Measurements from ENCODE around the gene SEC16B. TPM values are rescaled to one million over a fixed set of nuclear protein-coding genes. Genes with fewer than 3 reads are reported as not detected.
A peak's percentile ranks its signal among the peaks of the same experiment; 100 is the strongest.

SEC16B gene
- total and polyA plus RNA-seq, 2 of the 8 experiments (the other 6 are each of a cell fraction or from before 2014, with no cell fraction given), result 0.56 to 0.94 TPM

DNA sequence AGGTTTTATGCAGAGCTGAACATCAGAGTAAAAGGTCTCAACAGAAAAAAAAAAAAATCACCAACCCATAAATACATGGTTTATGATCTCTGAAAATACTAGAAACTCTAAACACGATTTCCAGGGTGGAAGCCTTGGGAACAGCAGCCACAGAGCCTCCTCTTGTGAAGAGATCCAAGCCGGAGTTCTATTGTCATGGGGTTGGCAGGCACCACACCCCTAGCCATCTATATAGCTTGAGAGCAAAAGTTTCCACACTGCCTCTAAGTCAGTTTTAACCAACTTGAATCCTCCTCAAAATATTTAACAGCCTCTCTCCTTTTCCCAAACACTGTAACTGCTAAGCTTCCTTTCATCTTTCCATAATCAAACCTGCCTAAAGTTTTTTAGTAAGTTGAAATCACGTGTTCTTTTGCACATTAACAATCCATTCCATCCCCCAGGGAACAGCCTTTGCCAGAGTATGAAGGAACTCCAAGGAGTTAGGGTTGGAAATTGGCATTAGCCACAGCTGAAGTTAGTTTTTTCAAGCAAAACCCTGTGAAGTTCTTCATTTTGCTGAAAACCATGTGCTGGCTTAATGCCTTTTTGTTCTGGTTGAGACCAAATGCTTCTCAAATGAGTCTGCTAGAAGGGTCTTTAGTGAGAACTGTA is 13.8 kb upstream of the SEC16B start:
- no peaks in the 10 kb centered on the region for H3K36me3 ChIP-seq (ENCODE audit: control insufficient read depth in 2 of 4, insufficient read depth in 4 of 4, low read length in 3 of 4)
- H4K8ac ChIP-seq (ENCODE audit: extremely low read depth, insufficient read depth, low read length), result no peak overlapping the region
- H4K91ac ChIP-seq (replicated peaks; ENCODE audit: insufficient read length, low read length), result no peak overlapping the region
- H3K79me1 ChIP-seq (ENCODE audit: low read depth, low read length), result no peaks in the 10 kb centered on the region
- no peaks in the 10 kb centered on the region for H3K27me3 ChIP-seq (replicated peaks in 1 of 4; ENCODE audit: control insufficient read depth in 3 of 4, extremely low read depth in 1 of 4, insufficient read depth in 3 of 4, low read length in 3 of 4)
- no peaks in the 10 kb centered on the region for H4K20me1 ChIP-seq (replicated peaks in 1 of 2; ENCODE audit: control insufficient read depth in 1 of 2, insufficient read depth in 2 of 2, low read length in 2 of 2)
- H3K4ac ChIP-seq (replicated peaks; ENCODE audit: insufficient read length, low read depth, low read length), result no peak overlapping the region
- peaks cover 0 to 2% (median 0%) of the 10 kb centered on the region in 4 experiments; a peak in 1 of 7 replicates for H3K4me1 ChIP-seq (replicated peaks in 1 of 4; ENCODE audit: control insufficient read depth in 3 of 4, insufficient read depth in 4 of 4, low read length in 3 of 4)
- no peak overlapping the region for H2BK15ac ChIP-seq (ENCODE audit: low read length)
- no peaks in the 10 kb centered on the region for H3K9me3 ChIP-seq (ENCODE audit: insufficient read depth in 2 of 2, low read depth in 1 of 2, low read length in 1 of 2)
- no peak overlapping the region for H3K56ac ChIP-seq (replicated peaks; ENCODE audit: insufficient read length, low read depth, low read length)
- H2BK20ac ChIP-seq (ENCODE audit: low read length), result no peak overlapping the region
- no peak overlapping the region for H2AK5ac ChIP-seq (ENCODE audit: low read depth, low read length)
- no peak overlapping the region for H3K27ac ChIP-seq (ENCODE audit: low read depth, low read length)
- H3K14ac ChIP-seq (ENCODE audit: insufficient read length), result no peak overlapping the region
- CTCF ChIA-PET (ENCODE audit: partially characterized antibody), result interaction anchor here (0.6 to 2.6 kb wide), 6 partner anchors 12 to 540 kb away, joined by 3 to 9 read pairs (median 3); no protein-coding TSS in a partner anchor
- H3K23me2 ChIP-seq (ENCODE audit: low read depth, low read length), result no peaks in the 10 kb centered on the region
- H2AFZ ChIP-seq (ENCODE audit: low read length), result peak overlapping the region; percentile 78; the same call in 1 of the 2 replicates
- no peak overlapping the region for H3K4me2 ChIP-seq (ENCODE audit: insufficient read depth in 1 of 2, low read depth in 2 of 2, low read length in 2 of 2)
- POLR2A ChIA-PET (ENCODE audit: partially characterized antibody), result interaction anchor here (0.6 kb wide), 1 partner anchor 949 kb away, joined by 4 read pairs; no protein-coding TSS in a partner anchor
- H3K23ac ChIP-seq (ENCODE audit: insufficient read length), result no peak overlapping the region
- TF ChIP-seq SIX5 (IDR thresholded peaks at IDR 0.05; ENCODE audit: low read depth, low read length) (no peak), SRF (IDR thresholded peaks at IDR 0.05; ENCODE audit: low read depth, low read length) (no peak), RFX5 (IDR thresholded peaks at IDR 0.05; ENCODE audit: borderline replicate concordance, low read depth, low read length) (no peak), TCF12 (IDR thresholded peaks at IDR 0.05; ENCODE audit: low read depth, low read length) (no peak)
- TF ChIP-seq, protein P1, sequence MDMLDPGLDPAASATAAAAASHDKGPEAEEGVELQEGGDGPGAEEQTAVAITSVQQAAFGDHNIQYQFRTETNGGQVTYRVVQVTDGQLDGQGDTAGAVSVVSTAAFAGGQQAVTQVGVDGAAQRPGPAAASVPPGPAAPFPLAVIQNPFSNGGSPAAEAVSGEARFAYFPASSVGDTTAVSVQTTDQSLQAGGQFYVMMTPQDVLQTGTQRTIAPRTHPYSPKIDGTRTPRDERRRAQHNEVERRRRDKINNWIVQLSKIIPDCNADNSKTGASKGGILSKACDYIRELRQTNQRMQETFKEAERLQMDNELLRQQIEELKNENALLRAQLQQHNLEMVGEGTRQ (IDR thresholded peaks at IDR 0.05; ENCODE audit: low read length), result no peak
- FAIRE-seq (no peak), DNase-seq (ENCODE audit: low read depth in 1 of 2, low spot score in 2 of 2) (no peak)
- H4K5ac ChIP-seq (ENCODE audit: insufficient read length, low read depth, low read length), result no peak overlapping the region
- H2BK5ac ChIP-seq (ENCODE audit: low read depth, low read length), result no peak overlapping the region
- WGBS, 2 experiments (ENCODE audit: extremely low coverage in 1 of 2, insufficient coverage in 1 of 2, insufficient read length in 1 of 2, insufficient replicate concordance in 2 of 2, low coverage in 1 of 2, low lambda C conversion rate in 2 of 2, missing lambda C conversion rate in 1 of 2), result 78% methylated on average over 3 of the region's 3 CpGs; no CpG with 5 or more reads in 1 of the 2 experiments
- H3K4me3 ChIP-seq (ENCODE audit: extremely low read depth in 1 of 4, insufficient read depth in 2 of 4, low read depth in 3 of 4, low read length in 4 of 4), result no peak overlapping the region
- no peak overlapping the region for H3K18ac ChIP-seq (ENCODE audit: extremely low read depth, low read length)
- no peak overlapping the region for H2BK12ac ChIP-seq (ENCODE audit: low read depth, low read length)
- H3K79me2 ChIP-seq (ENCODE audit: control insufficient read depth in 1 of 2, insufficient read depth in 2 of 2, low read length in 2 of 2), result no peaks in the 10 kb centered on the region
- H3K9ac ChIP-seq (replicated peaks in 1 of 4; ENCODE audit: extremely low read depth in 1 of 4, low read depth in 3 of 4, low read length in 3 of 4), result no peak overlapping the region
- H2BK120ac ChIP-seq (replicated peaks; ENCODE audit: low read depth, low read length), result no peak overlapping the region

Data from H1 (cell line).